ENCODE measurements around the gene GPRIN1.

GRCh38 chr5:176647030-176647842 lies 37.3 kb upstream of the GPRIN1 start, which contains the start of gene TSPAN17:
- TF ChIP-seq POLR2A (IDR thresholded peaks at IDR 0.05) (peak; percentile 69), CTCF (IDR thresholded peaks at IDR 0.05) (peak in 3 of 4 donors; percentile 16 to 35 (median 31))

Data from right lobe of liver (tissue), 4 donors.